Measurements from ENCODE around the gene PRPSAP1. TPM values are rescaled to one million over a fixed set of nuclear protein-coding genes. Genes with fewer than 3 reads are reported as not detected.

PRPSAP1 gene
- total and polyA plus RNA-seq, 4 experiments from 2014 or later = 55.2 to 99.1 (median 64.6) TPM

- H3K27me3 Mint-ChIP-seq = no peaks in the 10 kb centered on the region
- intact Hi-C loops (cut with micrococcal nuclease) = no loop called here
- ChIA-PET CTCF (ENCODE audit: partially characterized antibody) (interaction anchor here (1.0 to 7.8 kb wide), 9 partner anchors 10 to 86 kb away, joined by 3 to 73 read pairs (median 7); no protein-coding TSS in a partner anchor), POLR2A (ENCODE audit: partially characterized antibody) (interaction anchor here (3.5 to 5.3 kb wide), 2 partner anchors 10 to 34 kb away, joined by 18 to 61 read pairs; partner anchors contain the start of gene PRPSAP1)
- H3K27ac Mint-ChIP-seq = peak overlapping the region in 1 of 7 donors; percentile 54
- Histone ChIP-seq H3K27me3 (ENCODE audit: insufficient read depth, low read length) (no peaks in the 10 kb centered on the region), H3K36me3 (ENCODE audit: insufficient read depth, low read length) (no peaks in the 10 kb centered on the region), H3K4me1 (ENCODE audit: insufficient read depth, low read length) (peaks cover 20% of the 10 kb centered on the region), H3K9me3 (ENCODE audit: control insufficient read depth in 1 of 2, low read length in 2 of 2) (no peaks in the 10 kb centered on the region), H3K27ac (ENCODE audit: low read depth, low read length) (no peak overlapping the region), H3K4me3 (ENCODE audit: low read length in 2 of 2) (no peak overlapping the region)
- H3K4me1 Mint-ChIP-seq = peaks cover 0 to 6% (median 4%) of the 10 kb centered on the region in 4 donors
- H3K9me3 Mint-ChIP-seq = no peaks in the 10 kb centered on the region
- H3K4me3 Mint-ChIP-seq = peak overlapping the region in 2 of 8 donors; percentile 15 to 26
- DNase-seq = no peak
- peaks cover 0 to 8% of the 10 kb centered on the region in 2 donors for H3K36me3 Mint-ChIP-seq
Measured at GRCh38 chr17:76386966-76387765, 33.5 kb upstream of the PRPSAP1 start.

GRCh38 chr17:76385892-76386786, 32.4 kb upstream of the PRPSAP1 start:
- H3K4me1 Mint-ChIP-seq = peaks cover 0 to 6% (median 4%) of the 10 kb centered on the region in 4 donors
- peak overlapping the region in 2 of 7 donors; percentile 42 to 54 for H3K27ac Mint-ChIP-seq
- Histone ChIP-seq H3K4me3 (ENCODE audit: low read length in 2 of 2) (peak overlapping the region; percentile 23 to 64), H3K9me3 (ENCODE audit: control insufficient read depth in 1 of 2, low read length in 2 of 2) (no peaks in the 10 kb centered on the region), H3K27ac (ENCODE audit: low read depth, low read length) (no peak overlapping the region), H3K4me1 (ENCODE audit: insufficient read depth, low read length) (peaks cover 20% of the 10 kb centered on the region), H3K36me3 (ENCODE audit: insufficient read depth, low read length) (no peaks in the 10 kb centered on the region), H3K27me3 (ENCODE audit: insufficient read depth, low read length) (no peaks in the 10 kb centered on the region)
- no peaks in the 10 kb centered on the region for H3K27me3 Mint-ChIP-seq
- intact Hi-C loops (cut with micrococcal nuclease) = loop anchor here (1.0 kb wide), 1 partner anchor 33 kb away; the partner anchor contains the start of gene PRPSAP1
- POLR2A ChIA-PET (ENCODE audit: partially characterized antibody) = interaction anchor here (1.1 to 5.3 kb wide), 5 partner anchors 8 to 106 kb away, joined by 3 to 61 read pairs (median 4); partner anchors contain the start of gene PRPSAP1
- peak overlapping the region; percentile 54 to 77 (median 67) for H3K4me3 Mint-ChIP-seq
- H3K36me3 Mint-ChIP-seq = peaks cover 0 to 2% of the 10 kb centered on the region in 2 donors
- H3K9me3 Mint-ChIP-seq = no peaks in the 10 kb centered on the region
- CTCF ChIA-PET (ENCODE audit: partially characterized antibody) = interaction anchor here (0.6 to 7.8 kb wide), 21 partner anchors 11 to 323 kb away, joined by 3 to 73 read pairs (median 4); partner anchors contain the start of genes PRPSAP1 and UBE2O
- DNase-seq = peak; percentile 75 to 83 (median 78)

GRCh38 chr17:76384987-76385891, 31.5 kb upstream of the PRPSAP1 start:
- Mint-ChIP-seq H3K27me3 (no peaks in the 10 kb centered on the region), H3K9me3 (no peaks in the 10 kb centered on the region), H3K36me3 (peaks cover 0 to under 1% of the 10 kb centered on the region in 2 donors), H3K4me3 (peak overlapping the region; percentile 54 to 77 (median 68)), H3K27ac (no peak overlapping the region), H3K4me1 (peaks cover 0 to 6% (median 4%) of the 10 kb centered on the region in 4 donors)
- Histone ChIP-seq H3K4me3 (ENCODE audit: low read length in 2 of 2) (peak overlapping the region; percentile 23 to 64), H3K27me3 (ENCODE audit: insufficient read depth, low read length) (no peaks in the 10 kb centered on the region), H3K9me3 (ENCODE audit: control insufficient read depth in 1 of 2, low read length in 2 of 2) (no peaks in the 10 kb centered on the region), H3K4me1 (ENCODE audit: insufficient read depth, low read length) (peaks cover 20% of the 10 kb centered on the region), H3K36me3 (ENCODE audit: insufficient read depth, low read length) (no peaks in the 10 kb centered on the region), H3K27ac (ENCODE audit: low read depth, low read length) (no peak overlapping the region)
- intact Hi-C loops (cut with micrococcal nuclease) = loop anchor here (1.0 kb wide), 1 partner anchor 32 kb away; the partner anchor contains the start of gene PRPSAP1
- POLR2A ChIA-PET (ENCODE audit: partially characterized antibody) = interaction anchor here (1.0 to 5.3 kb wide), 7 partner anchors 9 to 281 kb away, joined by 3 to 61 read pairs (median 3); partner anchors contain the start of genes EXOC7 and PRPSAP1
- DNase-seq = peak in 2 of 5 donors; percentile 18 to 74
- CTCF ChIA-PET (ENCODE audit: partially characterized antibody) = interaction anchor here (0.6 to 7.8 kb wide), 29 partner anchors 12 to 443 kb away, joined by 3 to 73 read pairs (median 4); partner anchors contain the start of genes PRPSAP1, QRICH2 and UBE2O

- Histone ChIP-seq H3K4me1 (ENCODE audit: insufficient read depth, low read length) (peaks cover 20% of the 10 kb centered on the region), H3K27ac (ENCODE audit: low read depth, low read length) (no peak within 1 kb of the TSS), H3K4me3 (ENCODE audit: low read length in 2 of 2) (peak within 1 kb of the TSS; percentile 42 to 64), H3K9me3 (ENCODE audit: control insufficient read depth in 1 of 2, low read length in 2 of 2) (no peaks in the 10 kb centered on the region), H3K27me3 (ENCODE audit: insufficient read depth, low read length) (no peaks in the 10 kb centered on the region), H3K36me3 (ENCODE audit: insufficient read depth, low read length) (no peaks in the 10 kb centered on the region)
- intact Hi-C loops (cut with micrococcal nuclease) = no loop called here
- Mint-ChIP-seq H3K27me3 (no peaks in the 10 kb centered on the region), H3K27ac (peak within 1 kb of the TSS; percentile 39 to 92 (median 72)), H3K4me1 (peaks cover 0 to 6% (median 4%) of the 10 kb centered on the region in 4 donors), H3K36me3 (no peaks in the 10 kb centered on the region), H3K9me3 (no peaks in the 10 kb centered on the region), H3K4me3 (peak within 1 kb of the TSS; percentile 86 to 95 (median 90))
- ChIA-PET CTCF (ENCODE audit: partially characterized antibody) (interaction anchor here (0.6 to 7.8 kb wide), 21 partner anchors 13 to 380 kb away, joined by 3 to 73 read pairs (median 4); partner anchors contain the start of genes PRPSAP1 and QRICH2), POLR2A (ENCODE audit: partially characterized antibody) (interaction anchor here (0.8 to 5.3 kb wide), 8 partner anchors 10 to 281 kb away, joined by 3 to 61 read pairs (median 3); partner anchors contain the start of genes EXOC7 and PRPSAP1)
- peak in 4 of 5 donors; percentile 38 to 60 (median 50) for DNase-seq
Measured at GRCh38 chr17:76384222-76384986, 30.7 kb upstream of the PRPSAP1 start, which contains the start of gene SPHK1. TSS of gene SPHK1 (plus strand) at chr17:76384609. CDS start at chr17:76385645, 1,036 bp downstream.

GRCh38 chr17:76383546-76384221, 30.0 kb upstream of the PRPSAP1 start:
- Histone ChIP-seq H3K27ac (ENCODE audit: low read depth, low read length) (no peak overlapping the region), H3K4me1 (ENCODE audit: insufficient read depth, low read length) (peaks cover 20% of the 10 kb centered on the region), H3K36me3 (ENCODE audit: insufficient read depth, low read length) (no peaks in the 10 kb centered on the region), H3K9me3 (ENCODE audit: control insufficient read depth in 1 of 2, low read length in 2 of 2) (no peaks in the 10 kb centered on the region), H3K27me3 (ENCODE audit: insufficient read depth, low read length) (no peaks in the 10 kb centered on the region), H3K4me3 (ENCODE audit: low read length in 2 of 2) (peak overlapping the region; percentile 42 to 64)
- Mint-ChIP-seq H3K4me3 (peak overlapping the region; percentile 86 to 95 (median 90)), H3K4me1 (peaks cover 0 to 7% (median 5%) of the 10 kb centered on the region in 4 donors), H3K27ac (peak overlapping the region; percentile 39 to 92 (median 72)), H3K27me3 (no peaks in the 10 kb centered on the region), H3K9me3 (no peaks in the 10 kb centered on the region), H3K36me3 (no peaks in the 10 kb centered on the region)
- ChIA-PET CTCF (ENCODE audit: partially characterized antibody) (interaction anchor here (0.9 to 7.8 kb wide), 8 partner anchors 14 to 369 kb away, joined by 3 to 73 read pairs (median 4); partner anchors contain the start of gene QRICH2), POLR2A (ENCODE audit: partially characterized antibody) (interaction anchor here (0.8 to 5.3 kb wide), 4 partner anchors 14 to 137 kb away, joined by 3 to 61 read pairs (median 10); partner anchors contain the start of gene PRPSAP1)
- DNase-seq = peak; percentile 40 to 56 (median 51)
- intact Hi-C loops (cut with micrococcal nuclease) = loop anchor here (2.0 kb wide), 1 partner anchor 69 kb away; the partner anchor contains the start of gene UBE2O
